Measurements from ENCODE around the gene THAP2. TPM values are rescaled to one million over a fixed set of nuclear protein-coding genes. Genes with fewer than 3 reads are reported as not detected.

THAP2 gene
- total and polyA plus RNA-seq, 2 experiments from 2014 or later = 4.7 to 16.5 TPM

DNA sequence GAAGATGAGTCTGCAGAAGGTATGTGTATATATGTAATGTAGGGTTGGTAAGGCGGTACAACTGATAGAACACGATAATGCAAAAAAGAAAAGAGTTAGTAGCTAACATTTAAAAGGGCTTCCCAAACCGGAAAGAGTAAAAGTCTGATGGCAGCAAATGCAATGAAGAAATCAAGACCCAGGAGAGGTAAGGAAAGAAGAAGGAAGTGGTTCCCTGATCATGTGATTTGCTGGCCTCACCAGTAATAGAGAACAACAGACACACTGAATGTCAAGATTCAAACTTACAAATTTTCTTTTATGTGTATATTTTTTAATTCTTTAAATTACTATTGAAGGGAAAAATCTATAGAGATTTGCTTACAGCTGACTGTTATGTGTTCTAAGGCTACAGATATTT is 18.8 kb upstream of the THAP2 start:
- no peak overlapping the region for H3K27ac ChIP-seq (ENCODE audit: low read depth)
- H3K79me2 ChIP-seq (replicated peaks; ENCODE audit: insufficient read depth) = peaks cover 28% of the 10 kb centered on the region
- no peak overlapping the region for H3K4me3 ChIP-seq
- no peak for TF ChIP-seq EZH2phosphoT487 (IDR thresholded peaks at IDR 0.05; ENCODE audit: unreplicated experiment)
- no peak for TF ChIP-seq ZNF462 (CRISPR knock-in tag; IDR thresholded peaks at IDR 0.05)
- H3K4me1 ChIP-seq (ENCODE audit: insufficient read depth) = no peaks in the 10 kb centered on the region
- H3K9me2 ChIP-seq (ENCODE audit: insufficient read depth) = no peaks in the 10 kb centered on the region
- H3K4me2 ChIP-seq = no peak overlapping the region
- Mint-ChIP-seq H3K9me3 (no peaks in the 10 kb centered on the region), H3K36me3 (ENCODE audit: low read depth) (peaks cover 56% of the 10 kb centered on the region), H3K27me3 (ENCODE audit: insufficient read depth, low read depth, poor library complexity) (no peaks in the 10 kb centered on the region), H3K4me3 (no peak overlapping the region), H3K27ac (no peak overlapping the region), H3K4me1 (no peaks in the 10 kb centered on the region)
- DNase-seq (ENCODE audit: low spot score) (no peak), ATAC-seq (no peak)
- no peaks in the 10 kb centered on the region for H3F3A ChIP-seq (replicated peaks; ENCODE audit: low read depth)
- H2AFZ ChIP-seq = no peak overlapping the region
- peaks cover 8% of the 10 kb centered on the region; the same call in 1 of the 2 replicates for H4K20me1 ChIP-seq (replicated peaks; ENCODE audit: insufficient read depth)
- H3K36me3 ChIP-seq (ENCODE audit: insufficient read depth) = peaks cover 52% of the 10 kb centered on the region
- H3K27me3 ChIP-seq (ENCODE audit: insufficient read depth) = no peaks in the 10 kb centered on the region

DNA sequence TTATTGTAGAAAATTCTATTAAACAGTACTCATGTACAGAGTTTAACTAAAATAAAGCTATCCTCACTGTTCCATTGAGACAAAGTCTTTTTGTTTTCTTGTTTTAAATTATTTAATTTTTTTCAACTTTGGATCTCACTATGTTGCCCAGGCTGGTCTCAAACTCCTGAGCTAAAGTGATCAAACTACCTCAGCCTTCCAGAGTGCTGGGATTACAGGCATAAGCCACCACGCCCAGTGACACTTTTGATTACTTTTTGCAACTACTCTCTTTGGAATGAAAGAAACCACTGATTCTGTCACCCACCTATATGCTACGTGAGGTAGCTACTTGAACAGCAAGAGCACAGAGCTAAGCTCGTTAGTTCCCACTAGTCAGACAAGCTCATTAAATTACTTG is 17.6 kb upstream of the THAP2 start:
- Histone ChIP-seq H3K9me2 (ENCODE audit: insufficient read depth) (no peaks in the 10 kb centered on the region), H2AFZ (no peak overlapping the region), H4K20me1 (replicated peaks; ENCODE audit: insufficient read depth) (peaks cover 10% of the 10 kb centered on the region; the same call in 1 of the 2 replicates), H3K27ac (ENCODE audit: low read depth) (no peak overlapping the region), H3K36me3 (ENCODE audit: insufficient read depth) (peaks cover 45% of the 10 kb centered on the region), H3K79me2 (replicated peaks; ENCODE audit: insufficient read depth) (peaks cover 41% of the 10 kb centered on the region), H3K4me2 (no peak overlapping the region), H3K4me1 (ENCODE audit: insufficient read depth) (no peaks in the 10 kb centered on the region), H3K4me3 (no peak overlapping the region), H3F3A (replicated peaks; ENCODE audit: low read depth) (no peaks in the 10 kb centered on the region), H3K27me3 (ENCODE audit: insufficient read depth) (no peaks in the 10 kb centered on the region)
- Mint-ChIP-seq H3K27me3 (ENCODE audit: insufficient read depth, low read depth, poor library complexity) (no peaks in the 10 kb centered on the region), H3K36me3 (ENCODE audit: low read depth) (peaks cover 53% of the 10 kb centered on the region), H3K4me1 (no peaks in the 10 kb centered on the region), H3K27ac (no peak overlapping the region), H3K4me3 (no peak overlapping the region), H3K9me3 (no peaks in the 10 kb centered on the region)
- ATAC-seq (no peak), DNase-seq (ENCODE audit: low spot score) (no peak)
- TF ChIP-seq ZNF114 (CRISPR knock-in tag; IDR thresholded peaks at IDR 0.05) (no peak), EZH2 (IDR thresholded peaks at IDR 0.05; ENCODE audit: low read depth, unreplicated experiment) (no peak), EZH2phosphoT487 (IDR thresholded peaks at IDR 0.05; ENCODE audit: unreplicated experiment) (no peak), ZNF331 (CRISPR knock-in tag; IDR thresholded peaks at IDR 0.05; ENCODE audit: low read depth) (no peak)
- TF ChIP-seq, protein P1, sequence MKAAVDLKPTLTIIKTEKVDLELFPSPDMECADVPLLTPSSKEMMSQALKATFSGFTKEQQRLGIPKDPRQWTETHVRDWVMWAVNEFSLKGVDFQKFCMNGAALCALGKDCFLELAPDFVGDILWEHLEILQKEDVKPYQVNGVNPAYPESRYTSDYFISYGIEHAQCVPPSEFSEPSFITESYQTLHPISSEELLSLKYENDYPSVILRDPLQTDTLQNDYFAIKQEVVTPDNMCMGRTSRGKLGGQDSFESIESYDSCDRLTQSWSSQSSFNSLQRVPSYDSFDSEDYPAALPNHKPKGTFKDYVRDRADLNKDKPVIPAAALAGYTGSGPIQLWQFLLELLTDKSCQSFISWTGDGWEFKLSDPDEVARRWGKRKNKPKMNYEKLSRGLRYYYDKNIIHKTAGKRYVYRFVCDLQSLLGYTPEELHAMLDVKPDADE (IDR thresholded peaks at IDR 0.05) = no peak

All from GM23338 (cell line).